Liver (tissue), 3 donors: ENCODE data around the gene CUL1.

Experiments
- ATF3 ChIP-seq: IDR thresholded peaks from 2 replicates; pipeline ENCODE4 v1.6.1; 2016; ENCODE audit warnings: antibody characterized with exemption
- EGR1 ChIP-seq, 2 donors: IDR thresholded peaks; 2 replicates each; pipeline ENCODE4 v1.6.1; 2016 to 2018; ENCODE audit warnings: antibody characterized with exemption in 2 of 2, low read depth in 2 of 2
- FOXA1 ChIP-seq: IDR thresholded peaks from 2 replicates; pipeline ENCODE4 v1.6.1; 2016; ENCODE audit warnings: antibody characterized with exemption
- HNF4G ChIP-seq: IDR thresholded peaks from 2 replicates; pipeline ENCODE4 v1.6.1; 2016; ENCODE audit warnings: antibody characterized with exemption
- JUND ChIP-seq, 2 donors: IDR thresholded peaks; 2 replicates each; pipeline ENCODE4 v1.6.1; 2016; ENCODE audit warnings: antibody characterized with exemption in 2 of 2
- RAD21 ChIP-seq, 2 donors: IDR thresholded peaks; 2 replicates each; pipeline ENCODE4 v1.6.1; 2016; ENCODE audit warnings: antibody characterized with exemption in 2 of 2, mild to moderate bottlenecking in 2 of 2
- SP1 ChIP-seq: IDR thresholded peaks from 2 replicates; pipeline ENCODE4 v1.6.1; 2018; ENCODE audit warnings: antibody characterized with exemption, mild to moderate bottlenecking
- TAF1 ChIP-seq: conservative IDR thresholded peaks from 2 replicates; pipeline ENCODE4 v1.6.1; 2016; ENCODE audit warnings: antibody characterized with exemption, mild to moderate bottlenecking
- YY1 ChIP-seq: IDR thresholded peaks from 2 replicates; pipeline ENCODE4 v1.6.1; 2016; ENCODE audit warnings: antibody characterized with exemption, mild to moderate bottlenecking
- TF ChIP-seq, protein P1 (sequence below): IDR thresholded peaks from 2 replicates; pipeline ENCODE4 v1.6.1; 2016; ENCODE audit warnings: antibody characterized with exemption
- TF ChIP-seq, protein P2 (sequence below): IDR thresholded peaks from 2 replicates; pipeline ENCODE4 v1.6.1; 2016; ENCODE audit warnings: antibody characterized with exemption, mild to moderate bottlenecking
- TF ChIP-seq, protein P3 (sequence below): fragments of 150-350 bp; IDR thresholded peaks from 2 replicates; pipeline ENCODE4 v1.5.1; 2017; ENCODE audit warnings: improper control_type of control experiment, low read depth, low read length; ENCODE audit not compliant: missing input control
- TF ChIP-seq, protein P4 (sequence below): IDR thresholded peaks from 2 replicates; pipeline ENCODE4 v1.6.1; 2016; ENCODE audit warnings: antibody characterized with exemption
- donor health status: healthy.
- donor health status: healthy.

- TF ChIP-seq, protein P1, sequence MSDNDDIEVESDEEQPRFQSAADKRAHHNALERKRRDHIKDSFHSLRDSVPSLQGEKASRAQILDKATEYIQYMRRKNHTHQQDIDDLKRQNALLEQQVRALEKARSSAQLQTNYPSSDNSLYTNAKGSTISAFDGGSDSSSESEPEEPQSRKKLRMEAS = no peak
- TF ChIP-seq, protein P2, sequence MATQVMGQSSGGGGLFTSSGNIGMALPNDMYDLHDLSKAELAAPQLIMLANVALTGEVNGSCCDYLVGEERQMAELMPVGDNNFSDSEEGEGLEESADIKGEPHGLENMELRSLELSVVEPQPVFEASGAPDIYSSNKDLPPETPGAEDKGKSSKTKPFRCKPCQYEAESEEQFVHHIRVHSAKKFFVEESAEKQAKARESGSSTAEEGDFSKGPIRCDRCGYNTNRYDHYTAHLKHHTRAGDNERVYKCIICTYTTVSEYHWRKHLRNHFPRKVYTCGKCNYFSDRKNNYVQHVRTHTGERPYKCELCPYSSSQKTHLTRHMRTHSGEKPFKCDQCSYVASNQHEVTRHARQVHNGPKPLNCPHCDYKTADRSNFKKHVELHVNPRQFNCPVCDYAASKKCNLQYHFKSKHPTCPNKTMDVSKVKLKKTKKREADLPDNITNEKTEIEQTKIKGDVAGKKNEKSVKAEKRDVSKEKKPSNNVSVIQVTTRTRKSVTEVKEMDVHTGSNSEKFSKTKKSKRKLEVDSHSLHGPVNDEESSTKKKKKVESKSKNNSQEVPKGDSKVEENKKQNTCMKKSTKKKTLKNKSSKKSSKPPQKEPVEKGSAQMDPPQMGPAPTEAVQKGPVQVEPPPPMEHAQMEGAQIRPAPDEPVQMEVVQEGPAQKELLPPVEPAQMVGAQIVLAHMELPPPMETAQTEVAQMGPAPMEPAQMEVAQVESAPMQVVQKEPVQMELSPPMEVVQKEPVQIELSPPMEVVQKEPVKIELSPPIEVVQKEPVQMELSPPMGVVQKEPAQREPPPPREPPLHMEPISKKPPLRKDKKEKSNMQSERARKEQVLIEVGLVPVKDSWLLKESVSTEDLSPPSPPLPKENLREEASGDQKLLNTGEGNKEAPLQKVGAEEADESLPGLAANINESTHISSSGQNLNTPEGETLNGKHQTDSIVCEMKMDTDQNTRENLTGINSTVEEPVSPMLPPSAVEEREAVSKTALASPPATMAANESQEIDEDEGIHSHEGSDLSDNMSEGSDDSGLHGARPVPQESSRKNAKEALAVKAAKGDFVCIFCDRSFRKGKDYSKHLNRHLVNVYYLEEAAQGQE = no peak
- TF ChIP-seq, protein P3, sequence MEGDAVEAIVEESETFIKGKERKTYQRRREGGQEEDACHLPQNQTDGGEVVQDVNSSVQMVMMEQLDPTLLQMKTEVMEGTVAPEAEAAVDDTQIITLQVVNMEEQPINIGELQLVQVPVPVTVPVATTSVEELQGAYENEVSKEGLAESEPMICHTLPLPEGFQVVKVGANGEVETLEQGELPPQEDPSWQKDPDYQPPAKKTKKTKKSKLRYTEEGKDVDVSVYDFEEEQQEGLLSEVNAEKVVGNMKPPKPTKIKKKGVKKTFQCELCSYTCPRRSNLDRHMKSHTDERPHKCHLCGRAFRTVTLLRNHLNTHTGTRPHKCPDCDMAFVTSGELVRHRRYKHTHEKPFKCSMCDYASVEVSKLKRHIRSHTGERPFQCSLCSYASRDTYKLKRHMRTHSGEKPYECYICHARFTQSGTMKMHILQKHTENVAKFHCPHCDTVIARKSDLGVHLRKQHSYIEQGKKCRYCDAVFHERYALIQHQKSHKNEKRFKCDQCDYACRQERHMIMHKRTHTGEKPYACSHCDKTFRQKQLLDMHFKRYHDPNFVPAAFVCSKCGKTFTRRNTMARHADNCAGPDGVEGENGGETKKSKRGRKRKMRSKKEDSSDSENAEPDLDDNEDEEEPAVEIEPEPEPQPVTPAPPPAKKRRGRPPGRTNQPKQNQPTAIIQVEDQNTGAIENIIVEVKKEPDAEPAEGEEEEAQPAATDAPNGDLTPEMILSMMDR = no peak
- no peak for TF ChIP-seq EGR1 (IDR thresholded peaks at IDR 0.05; ENCODE audit: low read depth in 2 of 2)
- TF ChIP-seq JUND (IDR thresholded peaks at IDR 0.05) = no peak
- TF ChIP-seq TAF1 = no peak
- TF ChIP-seq YY1 = no peak
- no peak for TF ChIP-seq SP1
- TF ChIP-seq RAD21 (IDR thresholded peaks at IDR 0.05) = no peak
- TF ChIP-seq, protein P4, sequence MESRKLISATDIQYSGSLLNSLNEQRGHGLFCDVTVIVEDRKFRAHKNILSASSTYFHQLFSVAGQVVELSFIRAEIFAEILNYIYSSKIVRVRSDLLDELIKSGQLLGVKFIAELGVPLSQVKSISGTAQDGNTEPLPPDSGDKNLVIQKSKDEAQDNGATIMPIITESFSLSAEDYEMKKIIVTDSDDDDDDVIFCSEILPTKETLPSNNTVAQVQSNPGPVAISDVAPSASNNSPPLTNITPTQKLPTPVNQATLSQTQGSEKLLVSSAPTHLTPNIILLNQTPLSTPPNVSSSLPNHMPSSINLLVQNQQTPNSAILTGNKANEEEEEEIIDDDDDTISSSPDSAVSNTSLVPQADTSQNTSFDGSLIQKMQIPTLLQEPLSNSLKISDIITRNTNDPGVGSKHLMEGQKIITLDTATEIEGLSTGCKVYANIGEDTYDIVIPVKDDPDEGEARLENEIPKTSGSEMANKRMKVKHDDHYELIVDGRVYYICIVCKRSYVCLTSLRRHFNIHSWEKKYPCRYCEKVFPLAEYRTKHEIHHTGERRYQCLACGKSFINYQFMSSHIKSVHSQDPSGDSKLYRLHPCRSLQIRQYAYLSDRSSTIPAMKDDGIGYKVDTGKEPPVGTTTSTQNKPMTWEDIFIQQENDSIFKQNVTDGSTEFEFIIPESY = no peak
- TF ChIP-seq FOXA1 = no peak
- no peak for TF ChIP-seq HNF4G
- no peak for TF ChIP-seq ATF3
These were observed 140.2 kb downstream of the CUL1 start for GRCh38 chr7:148838905-148839304.
